NCI-H2107 treated with DMSO at 0.1 percent for 48 hours (cell line): ENCODE results near the gene HOXD12.
A peak's percentile ranks its signal among the peaks of the same experiment; 100 is the strongest.

Experiments
- DNase-seq: peaks from one replicate; lab custom pipeline; 2025; ENCODE audit not compliant: unreplicated experiment; lab: John Stamatoyannopoulos, UW

Gene HOXD12

GRCh38 chr2:176118601-176119339, 19.2 kb downstream of the HOXD12 start:
- peak; percentile 94 for DNase-seq

DNA sequence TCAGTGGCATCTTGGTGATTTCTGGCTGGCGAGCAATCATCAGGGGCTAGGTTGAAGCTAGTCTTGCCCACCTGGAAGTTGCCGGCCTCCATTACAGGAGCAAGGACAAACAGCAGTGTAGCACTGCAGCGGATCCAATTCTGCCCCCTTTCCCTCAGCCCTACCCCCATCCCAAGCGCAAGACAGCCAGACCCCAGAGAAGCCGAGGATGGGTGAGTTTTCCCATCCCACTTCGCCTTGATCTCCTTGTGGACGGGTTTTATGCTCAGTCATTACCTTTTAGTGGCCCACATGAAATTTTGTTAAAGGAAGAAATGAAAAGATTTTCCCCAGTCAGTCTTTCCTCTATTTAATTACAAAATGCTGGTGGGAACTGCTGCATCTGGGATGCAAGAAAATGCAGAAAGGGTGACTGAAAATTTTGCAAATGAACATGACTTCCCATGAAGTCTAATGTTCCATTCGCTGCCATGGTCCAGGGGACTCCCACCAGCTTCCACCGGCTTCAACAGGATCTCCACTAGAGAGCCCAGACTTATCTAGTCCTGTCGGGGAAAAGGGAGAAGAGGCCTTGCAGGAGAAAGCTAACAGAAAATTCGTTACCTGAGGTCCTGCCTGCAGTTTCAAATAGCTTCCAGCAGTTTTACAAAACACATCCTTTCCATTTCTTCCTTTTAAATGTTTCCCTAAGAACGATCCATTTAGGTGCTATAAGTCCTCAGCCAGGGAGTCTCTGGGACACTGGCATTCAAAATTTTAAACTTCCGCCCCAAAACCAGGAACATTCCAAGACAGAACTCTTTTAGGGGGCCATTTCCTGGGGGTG, 21.0 kb downstream of the HOXD12 start:
- DNase-seq = no peak

DNA sequence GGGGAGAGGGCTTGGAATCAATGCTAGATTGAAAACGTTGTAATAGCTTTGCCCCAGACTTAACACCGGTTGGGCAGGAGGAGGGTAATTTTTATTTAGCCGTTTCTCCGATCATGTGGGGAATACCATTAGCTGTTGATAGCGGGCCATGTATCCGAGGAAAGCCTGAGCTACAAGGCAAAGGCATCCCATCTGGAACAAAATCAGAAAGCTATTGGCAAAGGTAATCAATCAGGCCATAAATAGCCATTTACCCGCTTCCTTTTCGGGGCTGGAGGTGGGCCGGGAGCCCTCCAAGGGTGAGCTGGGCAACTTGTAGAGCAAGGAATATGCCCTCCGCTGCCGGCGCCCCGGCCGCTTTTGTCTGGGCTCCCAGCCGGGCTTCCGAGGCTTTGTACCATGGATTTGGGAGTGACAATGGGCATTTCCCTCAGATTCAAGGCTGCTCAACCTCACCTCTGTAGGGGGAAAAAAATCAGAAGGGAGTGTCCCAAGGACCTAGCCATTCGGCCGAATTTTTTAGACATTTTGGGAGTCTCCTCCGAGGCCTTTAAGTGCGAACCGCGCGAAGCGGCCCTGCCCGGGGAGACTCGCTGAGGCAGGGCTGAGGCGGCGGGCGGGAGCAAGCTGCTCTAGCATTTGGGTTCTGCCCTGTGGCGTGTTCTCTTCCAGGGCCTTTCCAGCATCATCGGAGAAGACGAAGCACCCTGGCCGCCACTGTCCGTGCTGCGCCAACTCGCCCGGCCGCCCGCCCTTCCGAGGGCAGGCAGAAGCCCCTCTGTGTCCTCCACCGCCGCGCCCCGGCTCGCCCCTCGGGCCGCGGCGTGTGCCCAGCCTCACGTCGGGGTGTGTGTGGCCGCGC, 21.8 kb downstream of the HOXD12 start:
- DNase-seq = no peak

- DNase-seq = no peak
These were observed 22.6 kb downstream of the HOXD12 start for GRCh38 chr2:176122052-176122682.

GRCh38 chr2:176122683-176123410, 23.3 kb downstream of the HOXD12 start, which contains the start of gene HOXD9:
Gene HOXD9 (plus strand): TSS chr2:176122719. CDS start chr2:176122769, 50 bp downstream.
- no peak for DNase-seq

GRCh38 chr2:176123411-176124109, 24.0 kb downstream of the HOXD12 start:
- no peak for DNase-seq

GRCh38 chr2:176124110-176124946, 24.7 kb downstream of the HOXD12 start:
- no peak for DNase-seq

- DNase-seq = no peak
These were observed 25.6 kb downstream of the HOXD12 start for GRCh38 chr2:176124947-176125771.

- DNase-seq = no peak
These were observed 26.1 kb downstream of the HOXD12 start for GRCh38 chr2:176125772-176126054.

DNA sequence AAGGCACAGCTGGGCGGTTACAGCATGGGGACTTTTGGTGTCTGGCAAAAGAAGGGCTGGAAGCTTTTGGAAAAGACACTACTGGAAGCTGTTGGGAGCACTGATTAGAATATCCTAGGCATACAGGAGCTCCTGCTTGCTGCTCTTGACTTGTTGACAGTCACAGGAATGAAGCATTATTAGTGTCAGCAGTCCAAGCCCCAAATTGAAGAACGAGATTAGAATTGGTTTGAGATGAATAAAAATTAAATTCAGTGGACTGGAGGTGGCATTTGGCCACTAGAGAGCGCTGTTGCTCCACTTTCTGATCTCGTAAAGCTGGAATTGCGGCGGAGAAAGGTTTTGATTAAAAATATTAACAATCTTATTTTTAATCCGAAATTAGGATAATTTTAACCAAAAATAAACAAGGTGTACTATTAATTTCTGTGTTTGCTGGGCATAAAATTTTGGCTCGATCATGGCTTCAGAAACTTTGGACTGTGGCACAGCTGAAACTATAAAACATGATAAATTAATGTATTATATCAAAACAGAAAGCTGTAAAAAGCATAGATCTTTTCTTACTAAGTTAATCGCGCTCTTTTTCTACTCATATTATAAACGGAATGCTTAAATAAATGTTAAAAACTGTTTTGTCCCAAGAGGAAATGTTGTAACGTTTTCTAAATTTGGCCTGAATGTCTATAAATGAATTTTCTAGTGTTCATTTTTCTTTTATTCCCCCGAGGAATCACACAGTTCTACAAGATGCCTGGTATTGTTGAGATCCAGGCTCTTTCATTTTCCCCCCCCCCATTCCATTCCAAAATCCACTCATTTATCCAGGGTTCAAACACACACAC, 27.6 kb downstream of the HOXD12 start:
- DNase-seq = no peak

- DNase-seq = no peak
These were observed 28.1 kb downstream of the HOXD12 start for GRCh38 chr2:176127774-176128072.

GRCh38 chr2:176128172-176128981, 28.8 kb downstream of the HOXD12 start:
- DNase-seq = no peak

- no peak for DNase-seq
These were observed 29.6 kb downstream of the HOXD12 start, which contains the start of gene HOXD8 for GRCh38 chr2:176128982-176129796. Gene HOXD8 (plus strand): TSS chr2:176129705. CDS start chr2:176130367, 662 bp downstream.

DNA sequence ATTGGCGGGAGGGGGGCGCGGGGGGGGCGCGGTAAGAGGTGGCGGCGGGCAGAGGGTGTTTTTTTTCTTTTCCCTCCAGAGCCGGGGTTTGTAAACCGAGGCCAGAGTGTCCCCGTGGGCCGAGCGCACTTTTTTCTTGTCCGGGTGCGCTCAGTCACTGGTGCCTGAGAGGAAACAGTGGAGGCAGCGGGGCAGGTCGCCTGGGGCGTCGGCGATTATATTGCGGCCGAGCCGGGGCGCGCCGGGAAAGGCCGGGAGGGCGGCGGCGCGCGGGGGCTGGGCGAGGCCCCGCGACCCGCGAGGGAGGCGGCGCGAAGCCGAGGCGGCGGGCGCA, 30.2 kb downstream of the HOXD12 start:
- DNase-seq = no peak

GRCh38 chr2:176130147-176130956, 30.8 kb downstream of the HOXD12 start:
- DNase-seq = no peak
